Kidney glomerular epithelial cell (primary cell): Measurements from ENCODE around the gene SH3BP2.

Source experiments
- DNase-seq: peaks from one replicate; lab custom pipeline; 2025; lab: John Stamatoyannopoulos, UW

Gene SH3BP2

DNA sequence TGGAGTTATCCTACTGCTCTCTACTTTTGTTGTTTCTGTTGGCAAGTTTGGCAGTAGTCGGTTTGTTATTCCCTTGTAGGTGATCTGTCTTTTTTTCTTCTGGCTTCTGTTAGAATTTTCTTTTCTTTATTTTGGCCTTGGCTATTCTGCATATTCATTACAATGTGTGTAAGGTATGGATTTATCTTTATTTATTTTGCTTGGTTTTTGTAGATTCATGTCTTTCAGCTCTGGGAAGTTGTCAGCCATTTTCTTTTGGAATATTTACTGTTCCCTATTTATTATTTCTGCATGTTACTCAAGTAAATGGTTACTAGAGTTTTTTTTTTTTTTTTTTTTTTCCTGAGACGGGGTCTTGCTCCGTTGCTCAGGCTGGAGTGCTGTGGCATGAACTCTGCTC is 63.4 kb downstream of the SH3BP2 start:
- no peak for DNase-seq

DNA sequence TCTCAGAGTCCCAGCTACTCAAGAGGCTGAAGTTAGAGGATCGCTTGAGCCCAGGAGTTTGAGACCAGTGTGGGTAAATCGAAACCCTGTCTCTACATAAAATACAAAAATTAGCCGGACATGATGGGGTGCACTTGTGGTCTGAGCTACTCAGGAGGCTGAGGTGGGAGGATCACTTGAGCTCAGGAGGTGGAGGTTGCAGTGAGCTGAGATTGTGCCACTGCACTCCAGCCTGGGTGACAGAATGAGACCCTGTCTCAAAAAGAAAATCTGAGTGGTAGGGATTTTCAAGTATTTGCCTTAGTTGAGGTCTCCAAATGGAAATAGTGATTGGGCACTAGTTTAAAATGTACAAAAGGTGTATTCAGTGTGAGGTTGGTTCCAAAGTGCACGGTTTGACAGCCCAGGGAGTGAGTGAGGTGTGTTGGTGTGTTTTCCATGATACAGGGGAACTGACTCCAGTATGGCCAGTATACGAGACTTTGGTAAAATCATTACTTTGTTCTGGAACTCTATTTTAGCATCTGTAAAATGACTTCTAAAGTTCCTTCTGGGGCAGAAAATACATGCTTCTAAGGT is 64.6 kb downstream of the SH3BP2 start:
- DNase-seq: no peak

DNA sequence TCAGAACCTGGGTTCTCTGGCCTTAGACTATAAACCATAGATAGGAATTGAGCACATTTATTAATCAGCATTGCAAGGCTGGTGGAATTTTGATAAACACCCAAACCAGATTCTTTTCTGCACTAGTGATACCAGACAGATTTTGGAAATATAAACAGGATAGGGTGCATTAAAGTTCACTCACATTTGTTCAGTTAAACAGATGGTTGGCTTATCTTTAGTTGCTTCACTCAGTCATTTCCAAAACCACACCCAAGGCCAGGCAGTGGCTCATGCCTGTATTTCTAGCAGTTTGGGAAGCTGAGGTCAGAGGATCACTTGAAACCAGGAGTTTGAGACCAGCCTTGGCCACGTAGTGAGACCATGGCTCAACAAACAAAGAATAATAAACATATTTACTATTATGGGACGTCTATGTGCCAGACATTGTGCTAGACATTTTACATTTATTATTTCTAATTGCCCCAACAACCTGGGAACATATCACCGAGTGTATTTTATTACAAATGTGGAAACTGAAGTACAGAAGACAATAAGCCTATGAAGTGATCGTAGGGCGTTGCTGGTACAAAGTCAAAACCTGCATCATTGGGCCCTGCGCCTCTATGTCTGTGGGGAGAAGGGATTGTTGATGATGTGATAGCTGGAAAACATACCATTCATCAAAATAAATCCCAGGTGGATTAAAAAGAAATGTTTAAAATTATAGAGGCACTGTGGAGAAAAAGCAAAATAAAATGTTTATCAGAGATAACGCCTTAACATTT is 65.7 kb downstream of the SH3BP2 start:
- no peak for DNase-seq

DNA sequence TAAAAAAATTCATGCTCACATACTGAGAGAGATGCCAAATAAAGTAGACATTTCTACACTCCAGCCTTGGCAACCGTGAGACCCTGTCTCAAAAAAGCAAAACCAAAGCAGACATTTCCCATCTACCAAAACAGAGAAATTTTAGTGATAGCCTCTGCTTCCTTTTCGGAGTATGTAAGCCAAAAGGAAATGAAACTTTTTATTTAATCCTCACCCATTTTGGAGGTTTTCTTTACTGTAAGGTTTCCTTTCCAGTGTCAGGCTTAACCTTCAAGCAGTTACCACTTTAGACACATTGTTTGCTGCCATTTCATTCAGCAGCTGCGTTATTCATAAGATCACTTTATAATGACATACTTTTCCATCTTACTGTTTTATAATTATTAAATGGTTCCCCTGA is 66.6 kb downstream of the SH3BP2 start:
- DNase-seq: no peak

DNA sequence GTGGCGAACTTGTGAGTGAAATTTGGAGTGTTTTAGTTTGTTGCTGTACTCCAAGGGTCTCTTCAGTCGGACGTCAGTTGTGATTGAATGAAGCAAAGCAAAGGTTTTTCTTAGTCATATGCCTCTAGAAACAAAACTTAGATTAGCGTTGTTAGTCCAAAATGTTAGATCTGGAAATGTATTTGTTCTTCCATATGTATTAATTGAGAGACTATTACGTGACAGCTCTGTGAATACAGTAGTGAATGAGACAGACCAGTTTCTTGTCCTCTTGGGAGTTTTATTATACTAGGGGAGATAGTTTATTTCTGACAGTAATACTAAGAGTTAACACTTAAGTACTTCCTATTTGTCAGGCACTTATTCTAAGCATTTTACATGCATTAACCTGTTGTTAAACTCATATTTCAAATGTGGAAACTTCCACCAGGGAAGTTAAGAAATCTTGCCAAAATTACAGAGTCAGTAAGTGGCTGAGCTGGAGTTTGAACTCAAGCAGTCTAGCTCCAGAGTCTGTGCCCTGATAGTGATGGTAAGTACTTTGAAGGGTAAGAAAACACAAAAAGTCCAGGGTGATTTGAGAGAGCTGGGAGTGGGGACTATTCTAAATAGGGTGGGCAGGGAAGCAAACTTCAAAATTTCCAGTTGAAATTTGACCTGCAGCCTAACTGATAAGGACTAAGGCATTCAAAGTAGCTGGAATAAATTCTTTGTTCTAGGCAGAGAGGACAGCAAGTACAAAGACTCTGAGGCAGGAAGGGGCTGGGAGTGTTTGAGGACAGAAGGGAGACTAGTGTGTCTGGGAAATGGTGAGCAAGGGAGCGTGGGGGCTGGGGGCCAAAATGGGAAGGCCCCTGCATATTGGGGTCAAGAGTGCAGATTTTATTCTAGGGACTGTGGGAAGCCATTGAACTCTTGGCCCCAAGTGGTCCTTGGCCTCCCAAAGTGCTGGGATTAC is 67.8 kb downstream of the SH3BP2 start:
- DNase-seq: no peak

DNA sequence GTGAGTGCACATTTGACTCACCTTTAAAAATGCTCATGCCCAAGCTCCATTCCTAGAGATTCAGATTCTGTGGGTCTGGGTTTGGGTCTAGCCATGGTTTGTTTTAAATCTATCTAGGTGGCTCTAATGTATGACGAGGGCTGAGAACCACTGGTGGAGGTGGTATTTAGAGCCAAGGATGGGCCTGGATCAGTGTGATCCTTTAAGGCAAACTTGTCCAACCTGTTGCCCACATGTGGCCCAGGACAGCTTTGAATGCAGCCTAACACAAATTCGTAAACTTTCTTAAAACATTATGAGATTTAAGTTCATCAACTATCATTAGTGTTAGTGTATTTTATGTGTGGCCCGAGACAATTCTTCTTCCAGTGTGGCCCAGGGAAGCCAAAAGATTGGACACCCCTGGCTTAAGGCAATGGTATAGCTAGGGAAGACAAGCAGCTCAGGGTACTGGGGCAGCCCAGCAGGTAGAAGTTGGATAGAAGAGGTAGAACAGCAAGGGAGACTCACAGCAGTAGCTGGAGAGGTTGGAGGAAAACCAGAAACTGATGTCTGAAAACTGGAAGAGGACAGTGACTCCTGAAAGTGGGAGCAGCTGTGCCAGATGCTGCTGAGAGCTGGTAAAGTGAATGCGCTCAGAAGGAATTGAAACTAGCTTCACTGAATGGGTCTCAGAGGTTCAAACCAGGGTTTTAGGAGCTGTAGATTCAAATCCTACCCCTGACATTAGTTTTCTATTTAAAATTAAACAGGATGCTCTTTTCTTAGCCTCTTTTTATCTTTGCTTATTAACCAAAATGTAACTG is 68.9 kb downstream of the SH3BP2 start:
- DNase-seq: no peak

DNA sequence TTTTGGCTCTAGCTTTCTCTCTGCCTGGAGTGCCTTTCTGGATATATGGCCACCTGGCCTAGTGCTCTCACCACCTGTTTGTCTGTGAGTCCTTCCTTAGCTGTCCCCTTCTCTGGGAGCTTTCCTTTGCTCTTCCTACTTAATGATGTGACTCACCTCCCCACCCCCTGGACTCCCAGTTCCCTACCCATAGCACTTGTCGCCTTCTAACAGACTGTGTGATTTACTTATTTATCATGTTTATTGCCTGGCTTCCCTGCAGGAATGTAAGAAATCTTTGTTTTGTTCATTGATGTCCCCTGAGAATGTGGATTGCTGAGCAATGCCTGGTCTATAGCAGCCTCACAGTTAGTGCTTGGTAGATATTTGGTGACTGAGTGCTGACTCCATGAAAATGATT is 69.6 kb downstream of the SH3BP2 start:
- peak; percentile 79 for DNase-seq

DNA sequence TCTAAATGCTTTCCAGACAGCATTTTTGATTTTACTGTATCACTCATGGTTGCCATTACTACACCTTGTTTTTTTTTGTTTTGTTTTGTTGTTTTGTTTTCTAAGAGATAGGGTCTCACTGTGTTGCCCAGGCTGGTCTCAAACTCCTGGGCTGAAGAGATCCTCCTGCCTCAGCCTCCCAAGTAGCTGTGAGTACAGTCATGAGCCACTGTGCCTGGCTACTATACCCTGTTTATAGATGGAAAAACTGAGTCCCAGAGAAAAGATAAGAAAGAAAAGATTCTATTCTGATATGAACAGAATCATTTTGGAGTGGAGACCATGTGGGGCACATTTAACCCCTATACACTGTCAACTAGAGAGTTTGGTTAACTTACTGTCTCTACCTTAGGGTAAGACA is 70.8 kb downstream of the SH3BP2 start:
- DNase-seq: no peak

DNA sequence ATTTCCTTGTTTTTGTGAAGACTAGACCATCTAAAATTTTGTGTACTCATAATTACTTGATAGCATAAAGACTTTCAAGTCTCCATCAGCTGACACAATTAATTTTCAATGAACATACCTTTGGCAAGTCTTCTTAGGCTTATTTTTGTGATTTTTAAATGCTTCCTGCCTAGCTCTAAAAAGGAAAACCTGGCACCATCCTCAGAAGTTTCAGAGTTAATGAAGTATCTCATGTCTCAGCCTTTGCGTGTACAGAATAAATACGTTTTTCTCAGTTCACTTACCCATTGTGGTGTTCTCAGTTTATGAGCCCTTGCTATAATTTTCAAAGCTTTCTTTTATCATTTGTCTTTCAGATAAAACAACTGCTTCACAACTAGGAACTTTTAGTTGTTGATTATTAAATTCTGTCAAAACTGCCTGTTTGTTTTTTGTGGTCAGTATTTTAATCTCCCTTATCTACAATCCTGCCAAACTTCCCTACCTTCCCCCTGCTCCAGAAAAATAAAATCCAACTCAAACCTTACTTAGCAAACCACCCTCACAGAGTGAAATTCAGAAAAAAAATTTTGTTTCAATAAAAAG is 72.4 kb downstream of the SH3BP2 start:
- no peak for DNase-seq

DNA sequence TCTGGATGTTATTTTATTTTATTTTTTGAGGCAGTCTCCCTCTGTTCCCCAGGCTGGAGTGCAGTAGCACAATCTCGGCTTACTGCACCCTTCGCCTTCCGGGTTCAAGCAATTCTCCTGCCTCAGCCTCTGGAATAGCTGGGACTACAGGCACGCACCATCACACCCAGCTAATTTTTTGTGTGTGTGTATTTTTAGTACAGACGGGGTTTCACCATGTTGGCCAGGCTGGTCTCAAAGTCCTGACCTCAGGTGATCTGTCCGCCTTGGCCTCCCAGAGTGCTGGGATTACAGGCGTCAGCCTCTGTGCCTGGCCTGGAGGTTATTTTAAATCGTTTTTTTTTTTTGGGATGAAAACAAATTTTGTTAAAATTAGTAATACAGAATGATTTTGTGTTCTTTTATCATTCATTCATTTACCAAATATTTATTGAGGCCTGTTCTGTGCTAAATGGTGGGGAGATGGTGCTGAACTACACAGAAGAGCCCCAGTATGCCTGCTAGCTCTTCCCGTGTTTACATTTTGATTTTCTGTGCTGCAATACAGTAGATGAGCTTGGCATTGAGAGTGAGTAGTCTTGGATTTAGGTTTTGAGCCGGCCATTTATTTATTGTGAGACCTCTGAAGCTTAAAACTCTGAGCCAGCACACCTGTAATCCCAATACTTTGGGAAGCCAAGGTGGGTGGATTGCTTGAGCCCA is 73.4 kb downstream of the SH3BP2 start:
- no peak for DNase-seq

DNA sequence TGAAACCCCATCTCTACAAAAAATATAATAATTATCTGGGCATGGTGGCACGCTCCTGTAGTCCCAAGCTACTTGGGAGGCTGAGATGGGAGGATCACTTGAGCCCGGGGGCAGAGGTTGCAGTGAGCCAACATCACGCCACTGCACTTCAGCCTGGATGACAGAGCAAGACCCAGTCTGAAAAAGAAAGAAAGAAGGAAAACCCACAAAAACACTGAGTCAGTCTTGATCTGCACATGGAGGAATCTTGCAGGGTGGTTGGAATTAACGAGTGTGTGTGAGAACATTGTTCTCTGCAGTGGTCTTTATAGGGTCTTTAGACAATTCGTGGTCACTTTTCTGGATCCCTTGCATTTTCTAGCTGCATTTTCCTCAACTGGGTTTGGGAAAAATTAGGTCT is 74.0 kb downstream of the SH3BP2 start:
- no peak for DNase-seq

DNA sequence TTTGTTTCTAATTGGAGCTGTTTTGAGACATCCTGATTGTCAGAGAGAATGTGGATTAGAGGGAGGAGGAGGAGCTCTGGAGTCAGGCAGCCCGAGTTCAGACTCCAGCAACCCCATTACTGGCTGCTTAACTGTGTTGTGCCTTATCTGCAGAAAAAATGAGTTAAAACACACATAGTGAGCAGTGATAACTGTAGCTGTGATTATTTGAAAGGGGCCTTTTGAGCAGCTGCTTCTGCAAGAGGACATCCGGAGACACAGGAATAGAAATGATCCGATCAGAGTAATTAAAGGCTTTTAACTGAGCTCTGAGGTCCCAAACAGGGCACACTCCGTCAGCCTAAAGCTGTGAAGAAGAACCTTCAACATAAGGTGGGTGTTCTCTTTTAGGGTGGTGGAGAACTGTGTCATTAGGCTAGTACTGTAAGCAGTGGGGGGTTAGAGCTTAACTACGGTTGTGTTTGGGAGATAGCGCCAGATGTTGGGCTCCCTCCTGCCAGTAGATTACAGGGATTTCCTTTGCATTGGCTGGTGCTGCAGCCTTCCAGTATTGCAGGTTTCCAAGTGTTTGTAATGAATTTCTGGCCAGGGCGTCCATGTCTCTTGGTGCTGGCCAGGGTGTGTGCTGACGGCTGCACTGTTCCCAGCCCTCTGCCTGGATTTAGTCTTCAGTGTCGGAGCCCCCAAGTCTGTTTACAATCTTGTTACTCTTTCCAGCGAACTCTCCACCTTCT is 75.0 kb downstream of the SH3BP2 start:
- peak; percentile 11 for DNase-seq

DNA sequence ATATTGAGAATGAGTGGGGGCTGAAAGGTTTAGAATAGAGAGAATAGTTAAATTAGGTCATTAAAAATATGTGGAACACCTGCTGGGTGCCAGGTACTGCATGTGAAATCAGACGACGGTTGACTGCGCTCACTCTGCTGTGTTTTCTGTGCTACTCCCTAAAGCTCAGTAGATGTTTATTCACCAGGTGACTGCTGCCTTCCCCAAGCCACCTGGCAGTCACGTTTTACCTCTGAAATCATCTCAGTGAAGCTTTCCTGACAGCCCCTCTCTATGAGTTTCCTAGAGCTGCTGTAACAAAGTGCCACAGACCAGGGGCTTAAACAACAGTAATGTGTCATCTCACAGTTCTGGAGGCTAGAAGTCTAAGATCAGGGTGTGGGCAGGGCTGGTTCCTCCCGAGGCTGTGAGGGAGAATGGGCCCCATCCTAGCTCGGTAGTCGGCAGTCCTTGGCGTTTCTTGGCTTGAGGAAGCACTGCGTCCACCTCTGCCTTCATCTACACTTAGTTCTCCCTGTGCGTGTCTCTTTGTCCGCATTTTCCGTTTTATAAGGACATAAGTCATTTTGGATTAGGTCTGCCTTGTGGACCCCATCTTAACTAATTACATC is 76.1 kb downstream of the SH3BP2 start:
- DNase-seq: no peak

DNA sequence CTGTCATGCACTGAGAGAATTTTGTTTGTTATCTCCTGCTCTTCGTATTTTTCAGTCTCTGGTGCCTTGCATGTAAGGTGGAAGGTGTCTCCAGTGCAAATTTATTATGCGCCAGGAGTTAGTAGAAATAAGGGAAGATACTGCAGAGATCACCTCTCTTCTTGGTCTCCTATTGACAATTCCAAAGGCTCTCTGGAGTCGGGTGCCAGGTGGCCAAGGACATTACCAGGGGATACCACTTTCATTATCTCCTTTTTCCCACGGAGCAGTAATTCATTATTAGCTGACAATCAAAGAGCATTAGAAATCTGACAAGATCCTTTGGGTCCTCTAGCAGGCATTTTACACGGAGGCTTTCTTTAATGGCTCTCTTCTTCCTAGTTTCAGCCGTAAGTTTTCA is 76.8 kb downstream of the SH3BP2 start:
- DNase-seq: no peak

DNA sequence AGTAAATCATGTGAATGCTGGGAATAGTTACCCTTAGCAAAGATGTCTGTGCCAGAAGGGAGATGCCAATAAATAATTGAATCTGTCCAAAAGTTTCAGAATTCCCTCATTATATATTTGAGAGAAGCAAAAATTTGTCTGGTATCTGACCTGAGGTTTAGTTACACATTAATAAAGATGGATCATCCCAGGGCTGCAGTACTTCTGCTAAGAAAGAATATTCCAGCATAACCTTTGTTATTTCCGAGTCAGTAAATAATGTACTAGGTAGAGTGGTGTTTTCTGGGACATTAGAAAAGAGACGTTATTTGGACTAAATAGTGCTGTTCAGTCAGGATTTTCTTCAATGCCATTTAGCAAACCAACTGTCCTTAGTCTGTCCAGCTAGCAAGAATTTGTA is 77.2 kb downstream of the SH3BP2 start:
- DNase-seq: no peak

DNA sequence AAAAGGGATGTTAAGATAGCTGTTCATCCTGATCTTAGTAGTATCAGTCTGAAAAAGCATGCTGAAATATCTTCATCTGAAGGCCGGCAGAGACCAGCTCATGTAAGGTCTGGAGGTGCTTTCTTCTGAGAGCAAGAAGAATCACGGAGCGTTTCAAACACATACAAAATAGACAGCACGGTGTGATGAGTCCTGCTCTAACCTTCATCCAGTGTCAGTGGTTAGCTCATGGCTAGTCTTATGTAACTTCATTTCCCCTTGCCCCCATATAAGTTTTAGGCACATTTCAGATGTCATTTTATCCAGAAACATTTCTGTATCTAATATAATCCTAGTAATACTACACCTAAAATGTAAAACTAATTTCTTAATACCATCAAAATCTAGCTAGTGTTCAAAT is 78.6 kb downstream of the SH3BP2 start:
- no peak for DNase-seq

DNA sequence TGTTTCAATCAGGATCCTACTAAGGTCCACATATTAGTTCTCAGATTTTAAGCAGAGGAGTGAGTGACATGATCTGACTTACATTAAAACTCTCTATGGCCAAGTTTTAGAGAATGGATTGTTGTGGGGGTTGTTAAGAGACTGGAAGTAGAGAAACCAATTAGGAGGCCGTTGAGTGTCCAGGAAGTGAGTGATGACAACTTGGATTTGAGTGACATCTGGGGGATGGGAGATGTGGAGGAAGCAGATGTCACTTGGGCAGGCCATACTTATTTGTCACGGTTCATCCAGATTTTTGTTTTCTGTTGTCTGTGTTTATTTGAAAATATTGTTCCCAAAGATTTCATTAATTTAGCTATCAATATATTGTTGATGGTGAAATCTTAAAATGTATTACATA is 79.0 kb downstream of the SH3BP2 start:
- no peak for DNase-seq

DNA sequence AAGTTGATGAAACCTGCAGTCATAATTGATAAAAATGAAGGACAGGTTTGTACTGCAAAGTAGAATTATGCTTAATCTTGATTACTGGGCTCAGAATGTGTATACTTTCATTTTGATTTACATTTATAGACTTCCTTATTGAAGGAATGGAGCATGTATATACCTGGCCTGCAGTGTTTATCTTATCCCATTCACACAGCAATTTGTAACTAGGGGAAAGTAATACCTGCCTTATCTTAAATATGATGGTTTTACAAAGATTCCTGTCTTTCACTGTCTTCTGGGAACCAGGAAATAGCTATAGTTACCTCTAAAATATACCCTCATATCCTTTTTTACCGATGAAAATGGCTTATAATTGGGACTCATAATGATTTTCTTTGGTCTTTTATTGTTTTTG is 80.4 kb downstream of the SH3BP2 start:
- no peak for DNase-seq

DNA sequence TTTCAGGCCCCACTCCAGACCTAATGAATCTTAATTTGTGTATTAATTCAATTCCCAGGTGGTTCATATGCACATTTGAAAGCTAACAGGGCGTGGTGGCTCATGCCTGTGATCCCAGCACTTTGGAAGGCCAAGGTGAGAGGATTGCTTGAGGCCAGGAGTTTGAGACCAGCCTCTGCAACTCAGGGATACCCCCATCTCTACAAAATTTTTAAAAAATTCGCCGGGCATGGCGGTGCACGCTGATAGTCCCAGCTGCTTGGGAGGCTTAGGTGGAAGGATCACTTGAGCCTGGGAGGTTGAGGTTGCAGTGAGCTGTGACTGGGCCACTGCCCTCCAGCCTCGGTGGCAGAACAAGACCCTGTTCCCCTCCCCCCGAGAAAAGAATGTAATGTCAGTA is 82.0 kb downstream of the SH3BP2 start:
- DNase-seq: no peak

DNA sequence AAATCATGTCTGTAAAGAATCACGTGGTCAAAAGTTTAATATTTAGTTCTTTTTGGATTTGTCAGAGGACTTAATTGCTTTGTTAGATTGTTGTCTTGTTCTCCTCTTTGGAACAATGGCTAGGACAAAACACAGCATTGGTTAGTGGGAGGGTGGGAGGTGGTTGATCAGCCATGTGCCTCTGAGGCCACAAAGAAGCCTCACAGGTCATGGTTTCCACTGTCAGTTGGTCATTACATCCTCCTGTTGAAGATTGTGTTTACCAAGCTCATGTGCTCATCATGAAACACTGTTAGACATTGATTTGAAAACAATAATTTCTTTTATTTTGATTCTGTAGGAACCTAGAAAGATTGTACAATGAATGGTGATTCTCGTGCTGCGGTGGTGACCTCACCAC is 82.7 kb downstream of the SH3BP2 start:
- DNase-seq: no peak
